Activated CD4-positive, alpha-beta T cell treated with anti-CD3 and anti-CD28 coated beads, Interleukin-2, amount 50 U/mL, for 4 hours (primary cell): ENCODE data around the gene RAB10.
"Not testable (repeated sequence)": the region's sequence is repeated elsewhere in the genome, so short reads cannot be mapped to it uniquely, and the experiment has no call there.

ENCODE experiments used
- DNase-seq, 2 experiments: peaks; one replicate each; pipeline ENCODE4 v3.0.0-alpha.2; 2020

Gene RAB10

GRCh38 chr2:26064846-26065245 is 31.0 kb downstream of the RAB10 start:
- DNase-seq, result no peak

DNA sequence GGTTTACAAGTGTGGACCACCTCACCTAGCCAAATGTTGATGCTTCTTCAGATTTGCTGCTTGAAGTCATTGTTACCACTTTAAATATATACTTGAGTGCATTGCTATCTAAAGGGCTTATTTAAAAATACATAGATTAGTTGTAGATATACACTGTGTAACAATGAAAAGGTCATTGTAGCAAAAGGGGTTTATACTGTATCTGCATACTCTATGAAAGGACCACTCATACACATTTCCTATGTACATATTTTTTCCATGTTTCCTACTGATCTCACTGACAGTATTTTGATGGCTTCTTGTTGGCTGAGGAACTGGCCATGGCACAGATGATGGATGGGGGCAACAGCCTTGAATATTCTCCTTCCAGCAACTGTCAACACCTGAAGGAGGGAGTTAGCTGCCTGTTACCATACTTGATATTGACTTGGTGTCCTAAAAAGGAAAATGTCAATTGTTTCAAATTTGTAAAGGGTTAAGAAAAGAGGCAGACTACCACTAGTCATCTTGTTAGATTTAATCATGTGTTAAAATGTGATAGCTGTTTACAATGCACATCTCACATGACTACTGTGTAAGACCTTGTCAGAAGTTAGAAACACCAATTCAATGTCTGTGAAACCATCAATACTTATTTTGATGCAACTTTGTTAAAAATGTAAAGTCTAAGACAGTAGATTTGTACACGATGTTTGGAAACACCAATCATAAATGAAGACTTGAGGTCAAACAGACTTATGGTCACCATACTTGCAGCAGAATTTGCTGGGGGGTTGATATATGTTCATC is 33.5 kb downstream of the RAB10 start:
- no peak for DNase-seq

- no peak for DNase-seq
Observed at GRCh38 chr2:26067980-26068507, 34.2 kb downstream of the RAB10 start.

DNA sequence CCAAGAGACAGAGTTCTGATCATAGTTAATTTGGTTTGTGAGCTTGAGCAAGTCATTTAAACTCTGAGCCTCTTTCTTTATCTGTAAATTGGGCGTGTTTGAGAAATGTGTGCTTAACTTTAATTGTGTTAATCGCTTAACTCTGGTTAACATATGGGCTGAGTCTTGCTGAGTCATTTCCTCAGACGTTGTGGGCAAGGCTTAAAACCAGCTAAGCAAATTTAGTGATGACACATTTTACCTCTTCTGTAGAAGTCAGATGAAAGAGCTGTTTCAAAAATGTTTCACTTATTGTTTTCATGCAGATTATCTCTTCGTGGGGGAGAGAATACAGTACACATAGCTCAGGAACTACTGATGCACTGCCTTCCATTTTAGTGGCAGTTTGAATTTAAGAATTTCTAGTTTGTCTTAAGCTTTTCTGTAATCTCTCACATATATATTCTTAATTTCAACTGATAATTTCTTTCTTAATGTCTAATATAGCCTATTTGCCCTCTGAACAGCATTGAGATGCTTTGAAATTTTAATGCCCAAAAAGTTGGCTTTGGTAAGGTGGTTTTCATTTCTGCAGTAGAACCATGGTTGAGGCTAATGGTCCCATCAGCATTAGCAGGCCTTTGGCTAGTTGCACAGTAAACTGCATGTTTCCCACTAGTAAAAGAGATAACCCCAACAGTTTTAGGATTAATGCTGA is 34.9 kb downstream of the RAB10 start:
- DNase-seq, result peak; percentile 27 to 30

GRCh38 chr2:26070730-26071129 is 36.8 kb downstream of the RAB10 start:
- DNase-seq, result no peak

DNA sequence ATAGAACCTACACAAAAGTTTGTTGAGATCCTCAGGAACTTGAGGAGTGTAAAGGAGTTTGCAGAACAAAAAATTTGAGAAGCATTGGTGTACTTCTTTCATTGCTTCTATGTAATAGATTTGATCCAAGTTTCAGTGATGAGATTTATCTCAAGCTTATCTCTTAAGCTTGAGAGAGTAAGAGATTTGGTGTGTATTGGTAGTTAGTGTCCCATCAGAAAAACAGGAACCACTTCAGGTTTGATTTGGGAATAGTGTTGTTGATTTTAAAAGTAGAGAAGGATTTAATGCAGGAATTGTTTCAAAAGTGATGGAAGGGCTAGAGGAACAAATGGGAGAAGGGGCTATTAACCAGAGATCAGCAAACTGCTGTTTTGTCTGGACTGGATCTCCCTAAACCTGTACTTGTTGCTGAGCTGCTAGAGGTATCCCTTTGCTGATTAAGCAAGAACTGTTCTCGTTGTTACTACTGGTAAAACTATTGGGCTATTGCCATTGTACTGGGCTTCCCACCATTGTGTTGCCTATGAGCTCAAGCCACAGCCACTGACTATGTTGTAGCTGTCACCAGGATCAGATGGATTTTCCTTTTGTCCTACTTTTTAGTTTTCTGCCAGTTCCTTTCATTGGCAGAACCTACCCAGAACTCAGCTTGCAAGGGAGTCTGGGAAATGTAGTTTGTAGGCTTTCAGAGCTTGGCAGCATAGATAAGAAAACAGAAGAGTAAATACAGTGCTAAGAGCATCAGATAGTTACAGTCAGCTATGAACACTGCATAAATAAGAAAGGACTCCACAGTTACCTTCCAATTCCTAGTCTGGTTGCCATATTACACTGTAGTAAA is 39.3 kb downstream of the RAB10 start:
- no peak for DNase-seq

DNA sequence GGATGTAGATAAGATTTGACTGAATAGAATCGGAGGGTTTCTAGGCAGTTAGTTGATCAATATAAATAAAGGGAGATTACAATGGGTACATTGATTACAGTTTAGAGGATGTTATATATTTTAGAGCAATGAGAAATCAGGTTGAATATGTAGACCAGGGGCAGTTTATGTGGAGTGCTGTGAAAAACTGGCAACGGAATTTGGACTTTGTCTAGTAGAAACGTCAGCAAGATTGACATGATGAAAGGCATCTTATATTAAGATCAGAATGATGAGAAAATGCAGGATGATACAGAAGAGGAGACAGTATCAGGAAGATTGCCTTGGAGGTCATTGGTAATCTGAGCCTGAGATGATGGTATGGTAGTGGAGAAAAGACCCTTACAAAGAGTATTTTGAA is 39.9 kb downstream of the RAB10 start:
- DNase-seq, result no peak

DNA sequence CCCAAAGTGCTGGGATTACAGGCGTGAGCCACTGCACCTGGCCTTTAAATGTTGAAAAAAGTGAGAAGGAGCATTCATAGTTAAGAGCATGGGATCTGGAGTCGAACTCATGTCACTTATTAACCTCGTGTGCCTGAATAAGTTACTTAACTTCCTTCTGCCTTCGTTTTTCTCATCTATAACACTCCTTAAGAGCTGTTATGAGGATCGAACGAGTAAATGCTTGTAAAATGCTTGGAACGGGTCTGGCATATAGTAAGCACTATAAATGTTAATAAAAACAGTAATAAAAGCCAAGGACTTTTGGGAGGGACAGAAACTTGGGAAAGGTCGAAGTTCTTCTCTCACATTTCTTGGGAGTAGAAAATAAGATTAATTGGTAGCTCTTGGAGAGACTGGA is 40.8 kb downstream of the RAB10 start:
- no peak for DNase-seq

DNA sequence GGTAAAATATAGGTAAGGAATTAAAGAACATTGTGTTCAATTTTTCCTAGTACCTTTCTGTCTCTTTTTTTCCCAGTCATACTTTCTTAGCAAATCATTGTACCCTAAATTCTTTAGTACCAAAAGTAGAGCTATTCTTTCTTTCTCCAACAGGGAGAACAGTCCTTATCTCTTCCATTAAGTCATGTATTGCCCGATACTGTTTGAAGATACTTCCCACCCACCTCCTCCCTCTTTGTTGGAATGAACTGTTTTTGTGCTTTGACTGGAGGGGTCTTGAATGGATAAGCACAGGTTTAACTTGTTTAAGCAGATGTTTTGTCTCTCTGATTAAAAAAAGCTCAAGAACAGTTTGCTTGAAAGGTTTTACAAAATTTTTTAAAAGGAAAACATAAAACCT is 41.3 kb downstream of the RAB10 start:
- no peak for DNase-seq

- no peak for DNase-seq
Observed at GRCh38 chr2:26076001-26076587, 42.2 kb downstream of the RAB10 start.

- DNase-seq, result no peak
Observed at GRCh38 chr2:26077291-26077690, 43.4 kb downstream of the RAB10 start.

DNA sequence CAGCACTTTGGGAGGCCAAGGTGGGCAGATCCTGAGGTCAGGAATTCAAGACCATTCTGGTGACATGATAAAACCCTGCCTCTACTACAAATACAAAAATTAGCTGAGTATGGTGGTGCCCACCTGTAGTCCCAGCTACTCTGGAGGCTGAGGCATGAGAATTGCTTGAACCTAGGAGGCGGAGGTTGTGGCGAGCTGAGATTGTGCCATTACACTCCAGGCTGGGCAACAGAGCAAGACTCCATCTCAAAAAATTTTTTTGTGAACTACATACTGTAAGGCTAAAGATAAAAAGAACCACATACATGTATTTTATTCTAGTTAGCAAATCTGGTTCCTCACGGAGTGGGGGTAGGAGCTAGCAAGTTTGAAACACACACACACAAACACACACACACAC is 45.1 kb downstream of the RAB10 start:
- DNase-seq, result no peak

GRCh38 chr2:26080356-26080755 is 46.5 kb downstream of the RAB10 start:
- no peak for DNase-seq

DNA sequence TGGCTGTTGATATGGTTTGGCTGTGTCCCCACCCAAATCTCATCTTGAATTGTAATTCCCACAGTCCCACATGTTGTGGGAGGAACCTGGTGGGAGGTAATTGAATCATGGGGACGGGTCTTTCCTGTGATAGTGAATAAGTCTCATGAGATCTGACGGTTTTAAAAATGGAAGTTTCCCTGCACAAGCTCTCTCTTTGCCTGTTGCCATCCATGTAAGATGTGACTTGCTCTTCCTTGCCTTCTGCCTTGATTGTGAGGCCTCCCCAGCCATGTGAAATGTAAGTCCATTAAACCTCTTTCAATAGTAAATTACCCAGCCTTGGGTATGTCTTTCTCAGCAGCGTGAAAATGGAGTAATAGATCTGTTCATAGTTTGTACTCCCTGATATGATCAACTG is 47.0 kb downstream of the RAB10 start:
- DNase-seq, result not testable (repeated sequence)

GRCh38 chr2:26081556-26081955 is 47.7 kb downstream of the RAB10 start:
- DNase-seq, result no peak

DNA sequence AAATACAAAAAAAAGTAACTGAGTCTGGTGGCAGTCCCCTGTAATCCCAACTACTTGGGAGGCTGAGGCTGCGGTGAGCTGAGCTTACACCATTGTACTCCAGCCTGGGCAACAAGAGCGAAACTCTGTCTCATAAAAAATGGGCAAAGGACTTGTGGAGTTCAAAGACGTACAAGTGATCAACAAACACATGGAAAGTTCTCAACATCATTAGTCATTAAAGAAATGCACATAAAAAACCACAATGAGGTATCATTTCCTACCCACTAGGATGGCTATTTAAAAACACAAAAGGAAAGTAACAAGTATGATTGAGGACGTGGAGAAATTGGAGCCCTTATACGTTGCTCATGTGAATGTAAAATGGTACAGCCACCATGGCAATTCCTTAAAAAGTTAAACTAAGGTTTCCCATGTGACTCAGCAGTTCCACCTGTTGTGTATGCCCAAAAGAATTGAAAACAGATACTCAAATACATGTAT is 52.3 kb downstream of the RAB10 start:
- no peak for DNase-seq

DNA sequence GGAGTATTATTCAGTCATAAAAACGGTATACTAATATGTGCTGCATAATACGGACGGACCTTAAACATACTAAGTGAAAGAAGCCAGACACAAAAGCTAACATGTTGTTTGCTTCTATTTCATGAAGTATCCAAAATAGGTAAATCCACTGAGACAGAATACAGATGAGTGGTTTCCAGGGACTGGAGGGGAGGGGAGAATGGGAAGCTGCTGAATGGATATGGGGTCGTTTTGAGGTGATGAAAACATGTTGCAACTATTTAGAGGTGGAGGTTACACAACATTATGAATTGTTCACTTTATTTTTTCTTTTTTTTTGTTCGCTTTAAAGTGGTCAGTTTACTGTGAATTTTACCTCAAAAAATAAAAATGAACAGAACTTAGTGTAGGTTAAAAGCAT is 52.9 kb downstream of the RAB10 start:
- no peak for DNase-seq

DNA sequence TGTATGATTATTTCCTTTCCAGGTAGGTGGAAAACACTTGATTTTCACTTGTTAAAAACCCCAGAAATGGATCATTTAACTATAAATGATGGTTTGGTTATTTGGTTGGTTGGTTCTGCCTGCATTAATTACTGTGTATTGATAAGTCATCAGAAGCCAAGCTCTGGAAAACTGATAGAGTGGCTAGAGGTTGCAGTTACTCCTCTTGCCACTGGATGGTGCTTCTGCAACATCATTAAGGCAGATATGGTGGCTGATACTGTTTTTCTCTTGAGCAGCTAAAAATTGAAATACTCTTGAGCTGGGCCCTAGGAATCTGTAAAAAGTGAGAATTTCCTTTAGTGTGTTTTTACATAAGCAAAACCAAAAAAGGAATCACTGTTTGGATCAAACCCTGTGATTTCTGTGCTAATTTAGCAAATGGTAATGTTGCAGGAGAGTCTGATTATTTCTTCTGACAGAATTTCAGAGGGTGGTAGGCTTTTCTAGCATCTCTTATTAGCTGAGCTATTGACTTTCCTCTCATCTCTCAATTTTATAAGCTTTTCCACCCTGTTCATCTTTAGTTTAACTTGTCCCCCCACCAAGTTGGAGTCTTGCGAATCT is 54.3 kb downstream of the RAB10 start:
- peak in 1 of 2 experiments; percentile 14 for DNase-seq

- not testable (repeated sequence) for DNase-seq
Observed at GRCh38 chr2:26088931-26089330, 55.0 kb downstream of the RAB10 start.

DNA sequence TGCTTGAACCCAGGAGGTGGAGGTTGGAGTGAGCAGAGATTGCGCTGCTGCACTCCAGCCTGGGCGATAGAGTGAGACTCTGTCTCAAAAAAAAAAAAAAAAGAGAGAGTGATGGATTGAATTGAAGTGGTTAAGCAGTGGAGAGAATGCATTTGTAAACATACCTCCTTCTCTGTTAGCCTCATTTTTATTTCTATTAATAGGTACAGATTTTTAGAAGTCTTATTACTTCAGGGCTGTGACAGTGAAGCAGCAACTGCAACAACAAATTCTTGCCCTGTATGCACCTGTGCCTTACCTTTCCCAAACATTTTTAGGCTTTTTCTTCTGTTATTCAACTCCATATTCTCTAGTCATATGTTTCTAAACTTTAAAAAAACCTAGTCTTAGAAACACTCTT is 55.5 kb downstream of the RAB10 start:
- DNase-seq, result no peak

GRCh38 chr2:26095758-26096157 is 61.9 kb downstream of the RAB10 start:
- no peak for DNase-seq

DNA sequence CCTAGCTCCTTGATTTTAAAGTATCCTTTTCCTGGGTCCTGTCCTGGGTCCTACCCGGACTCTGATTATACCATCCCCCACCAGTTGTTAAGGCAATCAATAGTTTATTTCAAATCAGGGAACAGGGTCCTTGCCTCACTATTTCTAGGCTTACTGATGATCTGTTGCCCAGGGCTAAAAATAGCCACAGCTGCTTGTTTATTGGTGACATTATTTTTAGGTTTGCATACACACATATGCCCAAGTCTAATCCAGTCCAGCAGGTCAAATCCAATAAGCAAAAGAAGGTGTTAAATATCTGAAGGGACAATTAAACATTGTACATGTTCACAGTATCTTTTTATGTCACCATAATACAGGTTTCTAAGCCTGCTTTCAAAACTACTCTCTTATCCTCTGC is 66.0 kb downstream of the RAB10 start:
- no peak for DNase-seq
